ENCODE results near the gene NPAS3.

GRCh38 chr14:33802737-33803136 lies 864.1 kb downstream of the NPAS3 start:
- TF ChIP-seq CTCF (IDR thresholded peaks at IDR 0.05) (no peak), POLR2AphosphoS5 (IDR thresholded peaks at IDR 0.05) (no peak), POLR2A (IDR thresholded peaks at IDR 0.05) (no peak)
